GM12878 (cell line): Measurements from ENCODE around the gene POLR3F.

Experiments used
- BRCA1 ChIP-seq: IDR thresholded peaks from 2 replicates; pipeline ENCODE4 v1.6.1; 2011; ENCODE audit warnings: low read depth, low read length, improper control_type of control experiment
- KDM1A ChIP-seq: fragments of 200-600 bp; sonication (generic); IDR thresholded peaks from 2 replicates; pipeline ENCODE4 v1.6.1; 2016; ENCODE audit warnings: borderline replicate concordance
- NBN ChIP-seq: fragments of 450-650 bp; IDR thresholded peaks from 2 replicates; pipeline ENCODE4 v1.6.1; 2016
- POLR2AphosphoS2 ChIP-seq: IDR thresholded peaks from 2 replicates; pipeline ENCODE4 v1.6.1; 2011; ENCODE audit warnings: low read depth, mild to moderate bottlenecking, low read length, improper control_type of control experiment, moderate library complexity
- YY1 ChIP-seq: IDR thresholded peaks from 2 replicates; pipeline ENCODE4 v1.6.1; 2011; ENCODE audit warnings: low read depth, mild to moderate bottlenecking, low read length
- ZNF274 ChIP-seq: IDR thresholded peaks from one replicate; pipeline ENCODE4 v1.8.0; 2011; ENCODE audit not compliant: insufficient read length, insufficient read depth
- TF ChIP-seq, protein P1 (sequence below), 3 experiments: IDR thresholded peaks in 2 of 3; conservative IDR thresholded peaks in 1 of 3; 2 replicates each; pipeline ENCODE4 v1.5.1; 2011; ENCODE audit warnings: low read depth in 3 of 3, low read length in 3 of 3, mild to moderate bottlenecking in 3 of 3, control low read depth in 2 of 3, moderate library complexity in 2 of 3, inconsistent platforms in 1 of 3, mixed read lengths in 1 of 3; ENCODE audit not compliant: control insufficient read depth in 2 of 3, insufficient read depth in 1 of 3; ENCODE audit errors: extremely low read depth in 1 of 3
- TF ChIP-seq, protein P2 (sequence below): IDR thresholded peaks from 2 replicates; pipeline ENCODE4 v1.6.1; 2011; ENCODE audit warnings: low read depth, low read length, improper control_type of control experiment, borderline replicate concordance

- TF ChIP-seq YY1 (no peak), POLR2AphosphoS2 (no peak), BRCA1 (no peak), ZNF274 (no peak), KDM1A (no peak), NBN (no peak)
- TF ChIP-seq, protein P1, sequence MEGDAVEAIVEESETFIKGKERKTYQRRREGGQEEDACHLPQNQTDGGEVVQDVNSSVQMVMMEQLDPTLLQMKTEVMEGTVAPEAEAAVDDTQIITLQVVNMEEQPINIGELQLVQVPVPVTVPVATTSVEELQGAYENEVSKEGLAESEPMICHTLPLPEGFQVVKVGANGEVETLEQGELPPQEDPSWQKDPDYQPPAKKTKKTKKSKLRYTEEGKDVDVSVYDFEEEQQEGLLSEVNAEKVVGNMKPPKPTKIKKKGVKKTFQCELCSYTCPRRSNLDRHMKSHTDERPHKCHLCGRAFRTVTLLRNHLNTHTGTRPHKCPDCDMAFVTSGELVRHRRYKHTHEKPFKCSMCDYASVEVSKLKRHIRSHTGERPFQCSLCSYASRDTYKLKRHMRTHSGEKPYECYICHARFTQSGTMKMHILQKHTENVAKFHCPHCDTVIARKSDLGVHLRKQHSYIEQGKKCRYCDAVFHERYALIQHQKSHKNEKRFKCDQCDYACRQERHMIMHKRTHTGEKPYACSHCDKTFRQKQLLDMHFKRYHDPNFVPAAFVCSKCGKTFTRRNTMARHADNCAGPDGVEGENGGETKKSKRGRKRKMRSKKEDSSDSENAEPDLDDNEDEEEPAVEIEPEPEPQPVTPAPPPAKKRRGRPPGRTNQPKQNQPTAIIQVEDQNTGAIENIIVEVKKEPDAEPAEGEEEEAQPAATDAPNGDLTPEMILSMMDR (IDR thresholded peaks at IDR 0.05 in 2 of 3, conservative IDR thresholded peaks at IDR 0.05 in 1 of 3; ENCODE audit: control insufficient read depth in 2 of 3, extremely low read depth in 1 of 3, insufficient read depth in 1 of 3, low read depth in 3 of 3, low read length in 3 of 3) = no peak
- TF ChIP-seq, protein P2, sequence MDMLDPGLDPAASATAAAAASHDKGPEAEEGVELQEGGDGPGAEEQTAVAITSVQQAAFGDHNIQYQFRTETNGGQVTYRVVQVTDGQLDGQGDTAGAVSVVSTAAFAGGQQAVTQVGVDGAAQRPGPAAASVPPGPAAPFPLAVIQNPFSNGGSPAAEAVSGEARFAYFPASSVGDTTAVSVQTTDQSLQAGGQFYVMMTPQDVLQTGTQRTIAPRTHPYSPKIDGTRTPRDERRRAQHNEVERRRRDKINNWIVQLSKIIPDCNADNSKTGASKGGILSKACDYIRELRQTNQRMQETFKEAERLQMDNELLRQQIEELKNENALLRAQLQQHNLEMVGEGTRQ = no peak
These were observed 36.0 kb upstream of the POLR3F start for GRCh38 chr20:18431206-18431605.
